T-helper 9 cell (primary cell): ENCODE measurements around the gene CDKL5.

ENCODE experiments used
- DNase-seq: peaks from one replicate; pipeline ENCODE4 v3.0.0-alpha.2; 2020

Gene CDKL5

GRCh38 chrX:18461431-18461830 is 36.0 kb downstream of the CDKL5 start:
- no peak for DNase-seq

DNA sequence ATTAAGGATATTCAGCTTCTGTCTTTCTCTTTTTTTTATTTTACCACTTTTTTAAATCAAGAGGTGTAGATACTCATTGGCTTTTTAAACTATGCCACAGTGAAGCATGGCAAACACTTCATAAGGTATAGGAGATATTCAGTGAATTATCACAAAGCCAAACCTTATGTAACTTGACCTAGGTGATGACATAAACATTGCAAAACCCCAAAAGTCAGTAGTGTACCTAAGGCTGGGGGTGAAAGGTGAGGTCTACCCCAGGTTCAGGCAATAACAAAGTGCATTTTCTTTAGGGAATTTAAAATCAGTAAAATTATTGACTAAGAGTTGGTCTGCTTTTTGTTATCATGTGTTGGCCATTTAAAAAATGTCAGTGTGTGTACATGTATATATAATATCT is 39.1 kb downstream of the CDKL5 start:
- DNase-seq: no peak

- no peak for DNase-seq
Observed at GRCh38 chrX:18465051-18465450, 39.6 kb downstream of the CDKL5 start.

DNA sequence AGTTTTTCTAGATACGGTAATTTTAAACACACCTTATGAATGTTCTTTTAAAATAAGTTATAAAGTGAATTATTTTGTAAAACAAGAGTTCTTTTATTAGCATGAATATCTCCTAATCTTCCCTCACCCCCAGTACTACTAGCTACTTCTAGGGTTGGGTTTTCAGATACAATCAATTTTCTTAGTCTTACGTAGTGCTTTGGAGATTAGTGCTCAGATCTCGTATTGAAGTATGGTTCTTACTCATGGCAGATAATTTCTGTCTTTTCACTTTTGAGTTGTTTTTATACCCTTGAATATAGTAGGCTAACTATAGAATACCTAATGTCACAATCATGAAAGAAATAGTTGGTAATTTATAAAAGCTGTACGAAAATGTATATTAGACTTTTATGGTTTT is 43.2 kb downstream of the CDKL5 start:
- DNase-seq: no peak

DNA sequence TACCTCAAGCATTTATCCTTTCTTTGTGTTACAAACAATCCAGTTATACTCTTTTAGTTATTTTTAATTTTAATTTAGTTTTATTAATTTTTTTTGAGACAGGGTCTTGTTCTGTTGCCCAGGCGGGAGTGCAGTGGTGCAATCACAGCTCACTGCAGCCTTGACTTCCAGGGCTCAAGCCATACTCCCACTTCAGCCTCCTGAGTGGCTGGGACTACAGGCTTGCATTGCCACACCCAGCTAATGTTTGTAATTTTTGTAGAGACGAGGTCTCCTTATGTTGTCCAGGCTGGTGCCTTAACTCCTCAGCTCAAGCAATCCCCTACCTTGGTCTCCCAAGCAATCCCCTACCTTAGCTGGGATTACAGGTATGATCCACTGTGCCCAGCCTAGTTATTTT is 45.9 kb downstream of the CDKL5 start:
- DNase-seq: no peak

DNA sequence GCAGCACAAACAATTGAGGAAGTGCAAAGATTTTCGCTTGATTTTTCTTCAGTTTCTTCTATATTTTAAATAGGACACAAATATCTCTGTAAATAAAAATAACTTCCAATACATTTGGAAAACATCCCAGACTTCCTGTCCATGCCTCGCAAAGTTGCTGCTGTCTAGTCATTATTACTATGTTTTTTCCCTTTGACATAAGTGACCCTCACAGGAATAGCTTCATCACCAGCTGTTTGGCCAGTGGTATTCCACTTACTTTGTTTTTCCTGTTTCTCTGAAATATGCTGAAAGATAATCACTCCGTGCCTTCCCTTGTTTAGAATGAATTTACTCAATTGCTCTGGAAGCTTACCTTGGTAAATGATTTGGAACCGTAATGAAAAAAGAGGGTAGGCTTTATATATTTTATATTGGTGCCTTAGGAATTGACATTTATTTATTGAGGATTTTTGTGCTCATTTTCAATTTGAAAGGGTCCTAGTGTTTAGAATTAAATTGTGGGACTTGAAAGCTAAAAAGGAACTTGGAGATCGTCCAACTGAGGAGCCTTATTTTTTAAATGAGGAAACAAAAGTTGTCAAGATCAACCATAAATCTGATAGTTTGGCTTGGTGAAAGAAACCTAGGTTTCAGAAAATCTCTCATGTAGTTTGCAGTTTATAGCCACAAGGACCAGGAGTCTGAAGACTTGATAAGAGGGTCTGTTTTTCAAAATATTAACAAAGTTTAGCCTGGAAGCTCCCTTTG is 65.6 kb downstream of the CDKL5 start:
- DNase-seq: no peak

DNA sequence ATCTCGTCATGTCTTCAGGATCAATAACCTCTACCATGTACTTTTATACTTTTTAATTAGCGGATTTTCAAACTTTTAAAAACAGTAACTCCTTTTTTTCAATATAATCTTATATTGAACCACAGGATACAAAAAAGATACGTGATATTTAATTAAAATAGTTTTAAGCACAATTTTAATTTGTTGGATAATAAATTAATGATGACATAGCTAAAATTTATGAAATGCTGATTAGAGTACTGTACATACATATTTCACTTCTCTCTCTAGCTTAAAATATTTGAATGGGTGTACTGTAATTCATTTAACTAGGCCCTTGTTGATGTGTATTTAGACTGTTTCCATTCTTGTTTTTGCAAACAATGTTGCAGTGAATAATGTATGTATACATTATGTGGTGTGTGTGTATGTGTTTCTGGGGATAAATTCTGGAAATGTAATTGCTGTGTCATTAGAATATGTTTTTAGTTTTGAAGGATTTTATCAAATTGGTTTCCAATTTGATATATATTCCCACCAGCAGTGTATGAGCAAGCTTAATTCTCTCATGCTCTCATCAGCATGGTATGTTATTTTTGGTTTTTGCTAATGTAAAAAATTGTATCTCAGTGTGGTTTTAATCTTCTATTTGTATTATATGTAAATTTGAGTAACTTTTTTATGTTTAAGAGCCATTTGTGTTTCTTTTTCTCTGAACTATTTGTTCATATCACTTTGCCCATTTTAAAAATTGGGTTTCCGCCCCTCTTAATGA is 66.4 kb downstream of the CDKL5 start:
- DNase-seq: no peak

GRCh38 chrX:18534949-18535348 is 109.5 kb downstream of the CDKL5 start:
- no peak for DNase-seq

DNA sequence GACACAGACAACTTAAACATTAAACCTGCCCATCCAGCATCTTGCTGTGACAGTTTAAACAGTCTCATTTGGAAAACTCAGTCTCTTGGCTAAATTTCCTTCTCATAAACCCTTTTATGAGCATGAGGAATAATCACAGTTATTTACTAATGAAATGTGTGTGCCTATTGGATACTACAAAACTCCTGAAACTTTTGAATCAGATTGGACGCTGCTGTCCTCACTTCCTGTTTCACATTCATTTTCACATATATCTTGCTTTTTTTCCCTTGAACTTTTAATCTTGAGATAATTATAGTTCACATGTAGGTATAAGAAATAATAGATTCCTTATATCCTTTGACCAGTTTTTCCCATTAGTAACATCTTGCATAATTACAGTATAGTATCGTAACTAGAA is 111.7 kb downstream of the CDKL5 start:
- no peak for DNase-seq

DNA sequence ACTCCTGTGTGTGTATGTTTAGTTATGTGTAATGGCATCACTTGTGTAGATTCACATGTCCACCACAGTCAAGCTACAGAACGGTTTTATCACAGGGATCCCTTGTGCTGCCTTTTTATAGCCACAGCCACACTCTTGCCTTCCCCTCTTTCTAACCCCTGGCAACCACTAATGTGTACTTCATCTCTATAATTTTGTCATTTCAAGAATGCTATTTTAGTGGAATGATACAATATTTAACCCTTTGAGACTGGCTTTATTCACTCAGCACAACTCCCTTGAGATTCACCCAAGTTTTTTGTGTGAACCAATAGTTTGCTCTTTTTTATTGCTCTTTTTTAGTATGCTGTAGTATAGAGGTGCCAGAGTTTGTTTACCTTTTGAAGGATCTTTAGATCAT is 112.1 kb downstream of the CDKL5 start:
- DNase-seq: no peak

GRCh38 chrX:18542131-18542530 is 116.7 kb downstream of the CDKL5 start:
- DNase-seq: no peak

- no peak for DNase-seq
Observed at GRCh38 chrX:18542905-18543304, 117.5 kb downstream of the CDKL5 start.

GRCh38 chrX:18543738-18544137 is 118.3 kb downstream of the CDKL5 start:
- no peak for DNase-seq

- DNase-seq: no peak
Observed at GRCh38 chrX:18545771-18546170, 120.4 kb downstream of the CDKL5 start.

GRCh38 chrX:18548996-18549395 is 123.6 kb downstream of the CDKL5 start:
- no peak for DNase-seq

DNA sequence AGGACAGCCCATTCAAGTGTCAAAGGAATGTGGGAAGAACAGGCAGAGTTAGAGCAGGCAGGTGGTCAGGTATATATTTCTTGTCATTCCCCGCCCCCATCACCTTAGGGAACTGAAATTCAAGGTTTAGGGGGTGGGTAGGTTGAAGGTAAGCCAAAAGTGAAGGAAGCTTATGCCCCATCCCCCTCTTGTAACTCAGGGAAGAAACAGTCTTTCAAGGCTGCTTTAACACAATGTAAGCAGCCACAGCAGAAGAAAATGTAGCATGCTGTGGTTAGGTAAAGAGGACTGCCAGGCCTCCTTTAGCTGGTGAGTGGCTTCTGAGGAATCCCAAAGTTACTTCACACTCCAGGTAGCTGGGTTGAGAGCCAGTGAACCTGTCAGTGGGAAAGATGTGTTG is 124.2 kb downstream of the CDKL5 start:
- DNase-seq: no peak

GRCh38 chrX:18557879-18558278 is 132.5 kb downstream of the CDKL5 start:
- DNase-seq: no peak

DNA sequence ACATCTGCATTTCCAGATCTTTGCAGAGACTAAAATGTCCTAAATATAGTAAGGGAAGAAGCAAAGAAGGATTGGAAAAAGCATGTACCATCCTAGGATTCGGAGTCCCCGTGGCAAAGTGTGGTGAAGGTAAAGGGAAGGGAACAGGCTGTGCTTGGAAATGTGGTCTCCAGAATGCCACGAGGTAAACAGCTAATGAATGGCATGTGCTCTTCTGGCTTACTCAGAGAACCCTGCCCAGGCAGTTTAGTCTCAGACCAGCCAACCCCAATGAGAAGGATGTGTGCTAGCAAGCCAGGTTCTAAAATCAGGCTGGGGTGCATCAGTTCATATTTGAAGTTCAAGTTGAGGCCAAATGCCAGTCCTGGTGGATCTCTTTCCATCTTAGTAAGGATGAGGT is 133.4 kb downstream of the CDKL5 start:
- DNase-seq: no peak

DNA sequence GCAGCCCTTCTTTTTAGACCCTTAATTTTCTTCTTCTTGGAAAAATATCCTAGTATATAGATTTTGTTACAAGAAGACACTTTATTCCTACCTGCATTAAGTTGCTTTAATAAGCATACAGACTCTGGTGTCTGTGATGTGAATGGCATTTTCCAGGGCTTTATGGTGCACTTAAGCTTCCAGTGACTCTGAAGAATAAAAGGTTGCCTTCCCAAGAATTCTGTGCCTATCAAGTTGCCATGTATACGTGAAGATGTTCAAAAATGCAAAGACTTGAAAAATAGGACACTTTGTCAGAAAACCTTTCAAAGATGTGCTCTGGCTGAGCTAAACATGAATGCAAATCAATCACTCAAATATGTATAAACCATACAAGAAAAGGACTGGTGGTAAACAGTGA is 135.6 kb downstream of the CDKL5 start:
- no peak for DNase-seq

DNA sequence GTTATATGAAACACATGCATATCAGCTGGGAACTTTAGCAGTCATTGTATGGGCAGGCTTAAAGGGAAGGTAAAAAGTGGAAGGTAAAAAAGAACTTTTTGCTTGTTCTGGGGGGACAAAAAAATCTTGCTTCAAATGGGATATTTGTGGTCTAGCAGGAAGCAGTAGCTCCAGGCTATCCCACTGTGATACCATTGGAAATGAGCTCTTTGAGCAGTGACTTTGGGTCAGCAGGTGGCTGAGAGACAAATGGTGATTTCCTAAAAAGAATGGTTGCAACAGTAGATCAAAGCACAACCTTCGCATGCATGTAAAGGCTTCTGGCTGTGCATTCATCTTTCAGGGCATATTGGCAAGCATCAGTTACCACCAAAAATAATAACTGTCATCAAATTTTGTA is 140.3 kb downstream of the CDKL5 start:
- DNase-seq: no peak

GRCh38 chrX:18566748-18567147 is 141.3 kb downstream of the CDKL5 start:
- DNase-seq: no peak

- DNase-seq: no peak
Observed at GRCh38 chrX:18573556-18573955, 148.1 kb downstream of the CDKL5 start.

GRCh38 chrX:18574591-18574990 is 149.2 kb downstream of the CDKL5 start:
- no peak for DNase-seq

- DNase-seq: no peak
Observed at GRCh38 chrX:18575744-18576143, 150.3 kb downstream of the CDKL5 start.

GRCh38 chrX:18577400-18577799 is 152.0 kb downstream of the CDKL5 start:
- DNase-seq: no peak
